ENCODE results near the gene SLTM.

DNA sequence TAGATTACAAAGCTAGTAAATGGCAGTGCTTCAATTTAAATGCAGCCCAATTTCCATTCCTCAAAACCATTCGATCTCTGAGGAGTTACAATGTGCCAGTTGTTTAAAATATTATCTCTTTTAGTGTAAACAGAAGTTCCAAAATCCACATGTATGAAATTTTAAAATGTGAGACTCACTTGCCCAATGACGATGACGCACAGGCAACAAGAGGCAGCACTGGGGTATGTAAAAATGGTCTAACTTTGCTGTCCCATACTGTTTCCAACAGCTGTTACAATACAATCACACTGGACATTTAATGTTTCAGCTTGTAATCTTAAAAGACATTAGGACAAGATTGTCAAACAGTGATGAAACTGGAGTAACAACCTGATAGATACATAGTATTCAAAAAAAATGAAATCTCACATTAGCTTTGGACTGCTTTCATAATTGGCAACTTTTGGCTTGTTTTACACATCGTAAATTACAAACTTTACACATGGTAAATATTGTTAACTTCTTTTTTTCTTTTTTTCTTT, 12.2 kb downstream of the SLTM start:
- no peak for TF ChIP-seq YY1 (IDR thresholded peaks at IDR 0.05; ENCODE audit: insufficient read depth, insufficient read length)
- TF ChIP-seq SUZ12 (IDR thresholded peaks at IDR 0.05; ENCODE audit: extremely low read depth, insufficient read depth, insufficient read length), result no peak
